H1 (cell line): Measurements from ENCODE around the gene CHAC1. TPM values are rescaled to one million over a fixed set of nuclear protein-coding genes. Genes with fewer than 3 reads are reported as not detected.

ENCODE experiments used
- CTCF ChIA-PET: fragments of 300-600 bp; sonication (Branson Sonifier 250); formaldehyde crosslinking; loops from one replicate; lab custom pipeline; 2021; ENCODE audit not compliant: partially characterized antibody; lab: Charles Lee
- POLR2A ChIA-PET: fragments of 300-600 bp; sonication (Branson Sonifier 250); formaldehyde crosslinking; loops from one replicate; lab custom pipeline; 2021; ENCODE audit warnings: inconsistent platforms; ENCODE audit not compliant: partially characterized antibody; lab: Charles Lee
- DNase-seq, 2 experiments: peaks; one replicate each; pipeline versions ENCODE4 v3.0.0 to v3.0.0-alpha.2; 2010 to 2022; ENCODE audit warnings: low spot score in 2 of 2, low read depth in 1 of 2, mixed read lengths in 1 of 2
- FAIRE-seq: peaks from 2 replicates; lab custom pipeline; 2011; peaks lifted over from hg19 to GRCh38; lab: Jason Lieb, UNC
- H2AFZ ChIP-seq: 2 replicates; pipeline ENCODE4 v1.8.1; 2012; ENCODE audit warnings: low read length, inconsistent platforms
- H2AK5ac ChIP-seq: 2 replicates; pipeline ENCODE4 v1.6.1; 2013; ENCODE audit warnings: low read depth, low read length
- H2BK120ac ChIP-seq: replicated peaks from 2 replicates; pipeline ENCODE3; 2013; ENCODE audit warnings: low read depth, low read length, inconsistent platforms
- H2BK12ac ChIP-seq: 2 replicates; pipeline ENCODE4 v1.6.1; 2013; ENCODE audit warnings: low read depth, low read length
- H2BK15ac ChIP-seq: 2 replicates; pipeline ENCODE4 v1.6.1; 2013; ENCODE audit warnings: low read length
- H2BK20ac ChIP-seq: 2 replicates; pipeline ENCODE4 v1.6.1; 2013; ENCODE audit warnings: low read length
- H2BK5ac ChIP-seq: 2 replicates; pipeline ENCODE4 v1.6.1; 2013; ENCODE audit warnings: low read depth, low read length
- H3K14ac ChIP-seq: 2 replicates; pipeline ENCODE4 v1.6.1; 2013; ENCODE audit warnings: inconsistent platforms; ENCODE audit not compliant: insufficient read length
- H3K18ac ChIP-seq: 2 replicates; pipeline ENCODE4 v1.6.1; 2013; ENCODE audit warnings: low read length; ENCODE audit errors: extremely low read depth
- H3K23ac ChIP-seq: 2 replicates; pipeline ENCODE4 v1.6.1; 2013; ENCODE audit warnings: inconsistent platforms; ENCODE audit not compliant: insufficient read length
- H3K23me2 ChIP-seq: 2 replicates; pipeline ENCODE4 v1.6.1; 2013; ENCODE audit warnings: low read depth, low read length
- H3K27ac ChIP-seq: 2 replicates; pipeline ENCODE4 v1.6.1; 2011; ENCODE audit warnings: low read depth, low read length, inconsistent platforms
- H3K27me3 ChIP-seq, 4 experiments: replicated peaks in 1 of 4; 1 replicate in 1 of 4; 2 replicates in 3 of 4; pipeline versions ENCODE4 v1.6.1 to v1.8.1; 2011 to 2013; ENCODE audit warnings: low read length in 3 of 4, mild to moderate bottlenecking in 3 of 4, inconsistent platforms in 2 of 4, mixed read lengths in 2 of 4, moderate library complexity in 1 of 4; ENCODE audit not compliant: control insufficient read depth in 3 of 4, insufficient read depth in 3 of 4; ENCODE audit errors: extremely low read depth in 1 of 4
- H3K36me3 ChIP-seq, 4 experiments: 2 replicates each; pipeline versions ENCODE4 v1.6.1 to v1.8.1; 2011 to 2013; ENCODE audit warnings: mild to moderate bottlenecking in 4 of 4, low read length in 3 of 4, moderate library complexity in 2 of 4, control low read depth in 1 of 4, inconsistent platforms in 1 of 4; ENCODE audit not compliant: insufficient read depth in 4 of 4, control insufficient read depth in 2 of 4
- H3K4ac ChIP-seq: replicated peaks from 2 replicates; pipeline ENCODE3; 2013; ENCODE audit warnings: low read length, low read depth, mixed read lengths, inconsistent platforms; ENCODE audit not compliant: insufficient read length
- H3K4me1 ChIP-seq, 4 experiments: replicated peaks in 1 of 4; 1 replicate in 1 of 4; 2 replicates in 3 of 4; pipeline versions ENCODE4 v1.6.1 to v1.8.1; 2011 to 2013; ENCODE audit warnings: low read length in 3 of 4, inconsistent platforms in 2 of 4, mixed read lengths in 1 of 4; ENCODE audit not compliant: insufficient read depth in 4 of 4, control insufficient read depth in 3 of 4
- H3K4me2 ChIP-seq, 2 experiments: 2 replicates each; pipeline versions ENCODE4 v1.6.1 to v1.8.1; 2011 to 2013; ENCODE audit warnings: low read depth in 2 of 2, low read length in 2 of 2, control low read depth in 1 of 2, inconsistent platforms in 1 of 2, mild to moderate bottlenecking in 1 of 2; ENCODE audit not compliant: insufficient read depth in 1 of 2
- H3K4me3 ChIP-seq, 4 experiments: fragments of 200-600, 300-600 bp in 1 of 4; sonication (generic), shearing (Covaris generic), sonication (Bioruptor Twin) in 1 of 4; 2 replicates each; pipeline versions ENCODE4 v1.5.1 to v1.8.1; 2011 to 2016; ENCODE audit warnings: low read length in 4 of 4, low read depth in 3 of 4, control low read depth in 2 of 4, inconsistent platforms in 2 of 4, mild to moderate bottlenecking in 2 of 4, mixed read lengths in 1 of 4, moderate library complexity in 1 of 4; ENCODE audit not compliant: insufficient read depth in 2 of 4; ENCODE audit errors: extremely low read depth in 1 of 4
- H3K56ac ChIP-seq: replicated peaks from 2 replicates; pipeline ENCODE3; 2013; ENCODE audit warnings: low read depth, mild to moderate bottlenecking, mixed read lengths, low read length, inconsistent platforms; ENCODE audit not compliant: insufficient read length
- H3K79me1 ChIP-seq: 2 replicates; pipeline ENCODE4 v1.6.1; 2013; ENCODE audit warnings: low read depth, low read length, control low read depth
- H3K79me2 ChIP-seq, 2 experiments: 2 replicates each; pipeline versions ENCODE4 v1.6.1 to v1.8.1; 2012 to 2013; ENCODE audit warnings: low read length in 2 of 2, mild to moderate bottlenecking in 2 of 2, inconsistent platforms in 1 of 2; ENCODE audit not compliant: insufficient read depth in 2 of 2, control insufficient read depth in 1 of 2
- H3K9ac ChIP-seq, 4 experiments: replicated peaks in 1 of 4; 1 replicate in 1 of 4; 2 replicates in 3 of 4; pipeline versions ENCODE4 v1.6.1 to v1.8.1; 2011 to 2013; ENCODE audit warnings: low read depth in 3 of 4, low read length in 3 of 4, control low read depth in 2 of 4, mild to moderate bottlenecking in 2 of 4, moderate library complexity in 2 of 4, inconsistent platforms in 1 of 4; ENCODE audit errors: extremely low read depth in 1 of 4
- H3K9me3 ChIP-seq, 2 experiments: 2 replicates each; pipeline versions ENCODE4 v1.6.1 to v1.8.1; 2012 to 2013; ENCODE audit warnings: mild to moderate bottlenecking in 2 of 2, moderate library complexity in 2 of 2, control low read depth in 1 of 2, inconsistent platforms in 1 of 2, low read depth in 1 of 2, low read length in 1 of 2, mixed read lengths in 1 of 2; ENCODE audit not compliant: insufficient read depth in 2 of 2
- H4K20me1 ChIP-seq, 2 experiments: replicated peaks in 1 of 2; 2 replicates each; pipeline versions ENCODE3 to v1.8.1; 2011 to 2013; ENCODE audit warnings: inconsistent platforms in 2 of 2, low read length in 2 of 2, mild to moderate bottlenecking in 1 of 2; ENCODE audit not compliant: insufficient read depth in 2 of 2, control insufficient read depth in 1 of 2
- H4K5ac ChIP-seq: 2 replicates; pipeline ENCODE4 v1.6.1; 2013; ENCODE audit warnings: low read length, low read depth, mixed read lengths, inconsistent platforms; ENCODE audit not compliant: insufficient read length
- H4K8ac ChIP-seq: 2 replicates; pipeline ENCODE4 v1.8.0; 2013; ENCODE audit warnings: mild to moderate bottlenecking, moderate library complexity, low read length, inconsistent platforms; ENCODE audit not compliant: insufficient read depth; ENCODE audit errors: extremely low read depth
- H4K91ac ChIP-seq: replicated peaks from 2 replicates; pipeline ENCODE3; 2013; ENCODE audit warnings: low read length, mixed read lengths, inconsistent platforms; ENCODE audit not compliant: insufficient read length
- CHD1 ChIP-seq: IDR thresholded peaks from 2 replicates; pipeline ENCODE4 v1.6.1; 2012; ENCODE audit warnings: low read depth, low read length, improper control_type of control experiment
- CTBP2 ChIP-seq: IDR thresholded peaks from 2 replicates; pipeline ENCODE4 v1.7.0; 2011; ENCODE audit warnings: borderline replicate concordance, mild to moderate bottlenecking, moderate library complexity, mixed read lengths, low read length; ENCODE audit not compliant: insufficient read depth, insufficient read length
- E2F6 ChIP-seq: IDR thresholded peaks from 2 replicates; pipeline ENCODE4 v1.6.1; 2012; ENCODE audit warnings: inconsistent platforms
- EGR1 ChIP-seq: IDR thresholded peaks from 2 replicates; pipeline ENCODE4 v1.6.1; 2011; ENCODE audit warnings: low read depth, low read length, borderline replicate concordance
- JUN ChIP-seq: IDR thresholded peaks from 2 replicates; pipeline ENCODE4 v1.6.1; 2011; ENCODE audit warnings: low read depth, mild to moderate bottlenecking, improper control_type of control experiment, low read length
- PHF8 ChIP-seq: fragments of 200-600 bp; sonication (generic); conservative IDR thresholded peaks from 2 replicates; pipeline ENCODE4 v1.7.1; 2012; ENCODE audit warnings: low read depth, mild to moderate bottlenecking, inconsistent platforms, low read length, moderate library complexity
- RNF2 ChIP-seq: fragments of 200-900, 300-1000 bp; sonication (generic); IDR thresholded peaks from 2 replicates; pipeline ENCODE4 v1.7.1; 2016; ENCODE audit warnings: borderline replicate concordance, low read depth, mild to moderate bottlenecking, antibody characterized with exemption, low read length; ENCODE audit not compliant: poor library complexity, severe bottlenecking; ENCODE audit errors: missing control alignments
- SAP30 ChIP-seq: fragments of 300-600 bp; sonication (generic); IDR thresholded peaks from 2 replicates; pipeline ENCODE4 v1.7.1; 2012; ENCODE audit warnings: low read length, moderate library complexity, mild to moderate bottlenecking, inconsistent platforms; ENCODE audit not compliant: insufficient read depth, insufficient replicate concordance
- TAF1 ChIP-seq: IDR thresholded peaks from 2 replicates; pipeline ENCODE4 v1.6.1; 2011; ENCODE audit warnings: mild to moderate bottlenecking, low read depth, low read length
- TEAD4 ChIP-seq: IDR thresholded peaks from 2 replicates; pipeline ENCODE4 v1.6.1; 2012; ENCODE audit warnings: low read depth, low read length, inconsistent platforms, mixed read lengths
- YY1 ChIP-seq: IDR thresholded peaks from 2 replicates; pipeline ENCODE4 v1.6.1; 2011; ENCODE audit warnings: low read depth, mild to moderate bottlenecking, low read length
- WGBS, 2 experiments: shearing (Covaris generic) in 1 of 2; methylation state at CpG; one replicate each; pipeline versions ENCODE4 v1.1.6 to v1.1.7; 2013 to 2015; ENCODE audit warnings: low lambda C conversion rate in 2 of 2, mixed read lengths in 2 of 2, inconsistent platforms in 1 of 2, low coverage in 1 of 2, missing lambda C conversion rate in 1 of 2; ENCODE audit not compliant: insufficient replicate concordance in 2 of 2, insufficient coverage in 1 of 2, insufficient read length in 1 of 2; ENCODE audit errors: extremely low coverage in 1 of 2, missing lambda C conversion rate in 1 of 2; 5-methylcytosine and 5-hydroxymethylcytosine counted together
- polyA plus RNA-seq, 7 experiments: library from polyadenylated mRNA; depleted of rRNA in 3 of 7; stranded (reverse) in 5 of 7; unstranded in 2 of 7; fragments of >200 nt in 5 of 7; fragments of 200-250 nt in 2 of 7; gene quantifications; 1 replicate in 5 of 7; 2 replicates in 1 of 7; 4 replicates in 1 of 7; pipeline versions ENCODE4 v1.2.1 to v1.2.3, GENCODE V29; 2011 to 2013; ENCODE audit warnings: missing spikeins in 2 of 7, mixed read lengths in 2 of 7
- total RNA-seq: library from RNA; stranded (reverse); fragmentation: NEBNext Ultra II Directional; extraction: Animal tissue kit (Norgen Biotek cat#: 25700); gene quantifications from 2 replicates; pipeline ENCODE4 v1.2.1, GENCODE V29; 2021

Gene CHAC1
- total and polyA plus RNA-seq, 2 of the 8 experiments (the other 6 are each of a cell fraction or from before 2014, with no cell fraction given) = 34.3 to 159 TPM

GRCh38 chr15:40968290-40969085 lies 15.2 kb downstream of the CHAC1 start:
- Histone ChIP-seq H4K8ac (no peak overlapping the region), H3K23me2 (no peaks in the 10 kb centered on the region; the same call in 1 of the 2 replicates), H2BK15ac (no peak overlapping the region), H3K18ac (no peak overlapping the region), H2BK20ac (no peak overlapping the region), H4K91ac (no peak overlapping the region), H3K27ac (no peak overlapping the region), H3K9ac (no peak overlapping the region), H3K56ac (no peak overlapping the region), H3K4me3 (no peak overlapping the region), H2AK5ac (no peak overlapping the region), H3K27me3 (no peaks in the 10 kb centered on the region), H3K9me3 (no peaks in the 10 kb centered on the region), H3K4me1 (peaks cover 0 to 7% (median 4%) of the 10 kb centered on the region in 4 experiments; a peak in 3 of 7 replicates), H3K79me2 (no peaks in the 10 kb centered on the region), H2AFZ (no peak overlapping the region), H3K23ac (no peak overlapping the region), H4K20me1 (no peaks in the 10 kb centered on the region), H3K36me3 (no peaks in the 10 kb centered on the region), H3K14ac (no peak overlapping the region), H2BK12ac (no peak overlapping the region), H3K4me2 (peak overlapping the region in 1 of 2 experiments; percentile 11; a peak in 1 of 4 replicates), H4K5ac (no peak overlapping the region), H2BK5ac (no peak overlapping the region), H2BK120ac (no peak overlapping the region), H3K79me1 (no peaks in the 10 kb centered on the region), H3K4ac (no peak overlapping the region)
- POLR2A ChIA-PET = interaction anchor here (0.7 to 3.8 kb wide), 8 partner anchors 12 to 212 kb away, joined by 3 to 57 read pairs (median 4); partner anchors contain the start of genes CHAC1 and DLL4
- DNase-seq (no peak), FAIRE-seq (no peak)
- WGBS, 2 experiments = 62% methylated on average over 7 of the region's 7 CpGs; no CpG with 5 or more reads in 1 of the 2 experiments
- CTCF ChIA-PET = interaction anchor here (0.5 to 4.8 kb wide), 12 partner anchors 14 to 292 kb away, joined by 3 to 33 read pairs (median 3); no protein-coding TSS in a partner anchor
- no peak for TF ChIP-seq EGR1
- no peak for TF ChIP-seq YY1
- TF ChIP-seq CHD1 = no peak
- TF ChIP-seq RNF2 = no peak
- TF ChIP-seq JUN = no peak
- no peak for TF ChIP-seq SAP30
- TF ChIP-seq CTBP2 = no peak
- TF ChIP-seq TEAD4 = no peak
- TF ChIP-seq TAF1 = no peak
- TF ChIP-seq E2F6 = no peak
- no peak for TF ChIP-seq PHF8
